Osteoblast (primary cell): Measurements from ENCODE around the gene DCUN1D3. TPM values are rescaled to one million over a fixed set of nuclear protein-coding genes. Genes with fewer than 3 reads are reported as not detected.

ENCODE experiments used
- DNase-seq: peaks from one replicate; pipeline ENCODE4 v3.0.0; 2011; ENCODE audit warnings: low spot score, mixed read lengths; ENCODE audit not compliant: insufficient read length; ENCODE audit errors: missing footprints
- H2AFZ ChIP-seq: 2 replicates; pipeline ENCODE4 v1.6.0; 2011; ENCODE audit warnings: mild to moderate bottlenecking, low read length
- H3K27ac ChIP-seq: 2 replicates; pipeline ENCODE4 v1.5.1; 2011; ENCODE audit warnings: mild to moderate bottlenecking, low read depth, low read length, moderate library complexity
- H3K27me3 ChIP-seq: 2 replicates; pipeline ENCODE4 v1.6.0; 2012; ENCODE audit warnings: mild to moderate bottlenecking, control low read depth, inconsistent platforms, low read length, moderate library complexity; ENCODE audit not compliant: insufficient read depth
- H3K36me3 ChIP-seq: 2 replicates; pipeline ENCODE4 v1.5.1; 2011; ENCODE audit warnings: mild to moderate bottlenecking, low read length, control low read depth, moderate library complexity; ENCODE audit not compliant: insufficient read depth
- H3K4me1 ChIP-seq: 2 replicates; pipeline ENCODE4 v1.5.1; 2011; ENCODE audit warnings: mild to moderate bottlenecking, low read length, control low read depth, moderate library complexity; ENCODE audit not compliant: insufficient read depth
- H3K4me2 ChIP-seq: 2 replicates; pipeline ENCODE4 v1.6.0; 2011; ENCODE audit warnings: mild to moderate bottlenecking, low read length; ENCODE audit not compliant: insufficient read depth
- H3K4me3 ChIP-seq: fragments of 200-600 bp; sonication (generic); 3 replicates; pipeline ENCODE4 v1.5.1; 2012; ENCODE audit warnings: mild to moderate bottlenecking, low read length, inconsistent platforms; ENCODE audit not compliant: insufficient read depth
- H3K79me2 ChIP-seq: 2 replicates; pipeline ENCODE4 v1.6.0; 2012; ENCODE audit warnings: mild to moderate bottlenecking, low read length, control low read depth, inconsistent platforms; ENCODE audit not compliant: insufficient read depth
- H3K9me3 ChIP-seq: 2 replicates; pipeline ENCODE4 v1.5.1; 2011; ENCODE audit warnings: low read depth, low read length, control low read depth
- H4K20me1 ChIP-seq: 2 replicates; pipeline ENCODE4 v1.6.0; 2012; ENCODE audit warnings: mild to moderate bottlenecking, low read length, control low read depth; ENCODE audit not compliant: insufficient read depth
- total RNA-seq: library from RNA; depleted of rRNA; stranded (reverse); fragments of >200 nt; gene quantifications from 2 replicates; pipeline ENCODE4 v1.2.3, GENCODE V29; 2012
- TF ChIP-seq, protein P1 (sequence below): IDR thresholded peaks from 2 replicates; pipeline ENCODE4 v1.5.1; 2011; ENCODE audit warnings: mild to moderate bottlenecking, low read depth, low read length, moderate library complexity; ENCODE audit errors: extremely low read depth

Gene DCUN1D3
- total RNA-seq, 1 donor, result 33.7 TPM

DNA sequence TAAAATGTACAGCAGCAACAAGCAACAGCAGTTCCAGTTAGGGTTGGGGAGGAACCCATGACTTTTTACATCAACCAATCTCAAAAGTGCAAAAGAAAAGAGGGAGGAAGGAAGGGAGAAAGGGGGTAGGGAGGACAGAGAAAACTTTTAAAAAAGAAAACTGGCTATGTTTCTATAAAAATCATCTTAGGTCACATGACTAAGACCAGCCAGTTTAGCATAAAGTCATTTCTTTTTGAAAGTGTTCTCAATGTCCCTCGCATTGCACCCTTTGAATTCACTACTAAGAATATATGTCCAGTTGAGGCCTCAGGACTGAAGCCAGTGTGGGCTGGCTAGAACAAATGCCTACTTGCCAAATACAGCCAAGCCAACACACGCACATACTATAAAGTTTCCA, 28.9 kb downstream of the DCUN1D3 start:
- DNase-seq, result peak; percentile 11
- H4K20me1 ChIP-seq, result peaks cover 70% of the 10 kb centered on the region
- peaks cover 64% of the 10 kb centered on the region for H3K4me1 ChIP-seq

DNA sequence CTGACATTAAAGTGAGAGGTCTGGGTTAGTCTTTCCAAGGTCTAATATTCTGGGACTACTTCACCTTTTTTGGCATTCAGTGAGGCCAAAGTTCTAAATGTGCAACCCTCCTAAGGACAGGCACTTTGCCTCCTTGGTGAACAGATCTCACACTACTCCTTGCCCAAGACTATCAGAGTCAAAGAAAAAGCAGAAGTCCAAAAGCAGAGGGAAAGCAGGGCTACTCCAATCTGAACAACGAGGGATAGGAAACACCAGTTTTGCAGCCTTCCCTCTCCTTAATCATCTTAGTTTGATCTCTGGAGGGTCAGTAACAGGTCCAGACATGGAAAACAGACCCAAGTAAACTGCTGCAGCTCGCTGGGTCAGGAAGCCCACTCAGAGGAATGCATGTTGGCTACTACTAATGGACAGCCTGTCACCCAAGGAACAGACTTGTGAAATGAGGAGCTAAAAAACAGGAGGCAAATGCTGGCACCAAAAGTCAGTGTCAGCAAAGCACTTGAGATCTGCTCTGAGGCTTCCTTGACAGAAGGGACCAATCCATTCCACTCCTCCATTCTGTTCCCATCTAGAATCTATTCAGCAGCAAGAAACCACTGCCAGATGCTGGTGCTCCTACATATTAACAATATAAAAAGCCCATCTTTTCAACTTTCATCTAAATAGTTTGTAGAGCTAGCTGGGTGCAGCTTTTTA, 29.9 kb downstream of the DCUN1D3 start:
- H3K36me3 ChIP-seq, result no peaks in the 10 kb centered on the region
- peaks cover 67% of the 10 kb centered on the region for H4K20me1 ChIP-seq
- H2AFZ ChIP-seq, result no peak overlapping the region
- peak; percentile 1 for DNase-seq
- H3K4me1 ChIP-seq, result peaks cover 74% of the 10 kb centered on the region
- no peak overlapping the region for H3K4me2 ChIP-seq
- no peak overlapping the region for H3K27ac ChIP-seq
- H3K4me3 ChIP-seq, result no peak overlapping the region
- TF ChIP-seq, protein P1, sequence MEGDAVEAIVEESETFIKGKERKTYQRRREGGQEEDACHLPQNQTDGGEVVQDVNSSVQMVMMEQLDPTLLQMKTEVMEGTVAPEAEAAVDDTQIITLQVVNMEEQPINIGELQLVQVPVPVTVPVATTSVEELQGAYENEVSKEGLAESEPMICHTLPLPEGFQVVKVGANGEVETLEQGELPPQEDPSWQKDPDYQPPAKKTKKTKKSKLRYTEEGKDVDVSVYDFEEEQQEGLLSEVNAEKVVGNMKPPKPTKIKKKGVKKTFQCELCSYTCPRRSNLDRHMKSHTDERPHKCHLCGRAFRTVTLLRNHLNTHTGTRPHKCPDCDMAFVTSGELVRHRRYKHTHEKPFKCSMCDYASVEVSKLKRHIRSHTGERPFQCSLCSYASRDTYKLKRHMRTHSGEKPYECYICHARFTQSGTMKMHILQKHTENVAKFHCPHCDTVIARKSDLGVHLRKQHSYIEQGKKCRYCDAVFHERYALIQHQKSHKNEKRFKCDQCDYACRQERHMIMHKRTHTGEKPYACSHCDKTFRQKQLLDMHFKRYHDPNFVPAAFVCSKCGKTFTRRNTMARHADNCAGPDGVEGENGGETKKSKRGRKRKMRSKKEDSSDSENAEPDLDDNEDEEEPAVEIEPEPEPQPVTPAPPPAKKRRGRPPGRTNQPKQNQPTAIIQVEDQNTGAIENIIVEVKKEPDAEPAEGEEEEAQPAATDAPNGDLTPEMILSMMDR, result no peak
- peaks cover 96% of the 10 kb centered on the region for H3K79me2 ChIP-seq
- H3K9me3 ChIP-seq, result no peaks in the 10 kb centered on the region
- no peaks in the 10 kb centered on the region for H3K27me3 ChIP-seq

More for the DNA sequence above, 28.9 kb downstream of the DCUN1D3 start:
- no peaks in the 10 kb centered on the region for H3K9me3 ChIP-seq
- H3K36me3 ChIP-seq, result no peaks in the 10 kb centered on the region
- H3K27ac ChIP-seq, result peak overlapping the region; percentile 10
- peaks cover 98% of the 10 kb centered on the region for H3K79me2 ChIP-seq
- H3K27me3 ChIP-seq, result no peaks in the 10 kb centered on the region
- H3K4me3 ChIP-seq, result no peak overlapping the region
- no peak overlapping the region for H3K4me2 ChIP-seq
- H2AFZ ChIP-seq, result no peak overlapping the region
- TF ChIP-seq, protein P1, result no peak

DNA sequence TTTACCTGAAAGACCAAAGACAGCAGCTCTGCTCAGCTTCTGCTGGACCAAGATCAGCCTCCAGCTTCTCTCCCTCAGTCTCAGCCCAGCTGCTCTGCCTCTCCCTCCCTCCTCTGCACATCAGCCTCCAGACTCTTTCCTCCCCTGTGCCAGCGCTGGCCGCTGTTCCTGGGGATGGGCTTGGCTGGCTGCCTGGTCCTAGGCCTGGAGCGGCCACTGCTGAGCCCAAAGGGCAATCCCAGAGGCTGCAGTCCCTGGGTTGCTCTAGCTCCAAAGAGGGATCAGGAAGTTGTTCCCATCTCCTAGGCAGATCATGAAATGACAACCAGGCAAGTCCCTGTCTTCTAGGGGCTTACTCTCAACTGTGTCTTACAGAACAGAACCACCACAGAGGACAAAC, 31.3 kb downstream of the DCUN1D3 start:
- Histone ChIP-seq H3K4me1 (peaks cover 71% of the 10 kb centered on the region), H3K27ac (peak overlapping the region; percentile 47), H3K4me2 (peak overlapping the region; percentile 18), H2AFZ (no peak overlapping the region), H4K20me1 (peaks cover 54% of the 10 kb centered on the region), H3K36me3 (no peaks in the 10 kb centered on the region), H3K27me3 (no peaks in the 10 kb centered on the region), H3K4me3 (no peak overlapping the region), H3K9me3 (no peaks in the 10 kb centered on the region), H3K79me2 (peaks cover 96% of the 10 kb centered on the region)
- peak; percentile 68 for DNase-seq
- TF ChIP-seq, protein P1, result no peak

DNA sequence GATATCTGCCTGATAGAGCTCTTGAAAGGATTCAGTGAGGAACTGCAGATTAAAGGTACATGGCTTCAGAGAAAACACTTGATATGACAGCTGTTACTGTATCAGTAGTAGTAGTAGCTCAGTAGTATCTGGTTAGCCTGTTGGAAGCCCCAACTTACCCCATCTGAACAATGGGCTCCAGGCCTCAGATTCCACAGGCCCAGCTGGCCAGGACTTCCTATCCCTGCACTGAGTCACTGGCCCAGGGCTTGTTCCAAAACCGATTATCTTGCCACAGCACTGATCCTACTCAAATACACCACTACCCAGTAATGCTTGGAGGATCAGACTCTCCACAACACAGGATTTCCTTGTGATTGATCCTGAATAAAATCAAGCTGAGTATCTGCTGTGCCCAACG, 32.6 kb downstream of the DCUN1D3 start:
- peaks cover 47% of the 10 kb centered on the region for H4K20me1 ChIP-seq
- H3K4me3 ChIP-seq, result no peak overlapping the region
- H3K27ac ChIP-seq, result peak overlapping the region; percentile 97
- H2AFZ ChIP-seq, result no peak overlapping the region
- H3K4me1 ChIP-seq, result peaks cover 66% of the 10 kb centered on the region
- no peaks in the 10 kb centered on the region for H3K27me3 ChIP-seq
- peaks cover 96% of the 10 kb centered on the region for H3K79me2 ChIP-seq
- peak overlapping the region; percentile 6 for H3K4me2 ChIP-seq
- no peaks in the 10 kb centered on the region for H3K9me3 ChIP-seq
- H3K36me3 ChIP-seq, result no peaks in the 10 kb centered on the region
- TF ChIP-seq, protein P1, result no peak
- peak; percentile 56 for DNase-seq
